ENCODE results near the gene IRGC. TPM values are rescaled to one million over a fixed set of nuclear protein-coding genes. Genes with fewer than 3 reads are reported as not detected.

Gene IRGC
- total and polyA plus RNA-seq, 8 donors = not detected

- 44 to 95% (median 80%) methylated on average over 1 of the region's 1 CpG for WGBS, 5 donors
- DNase-seq = no peak
- H3K36me3 ChIP-seq = peaks cover 0 to 33% (median 16%) of the 10 kb centered on the region in 4 donors
- H3K9me3 ChIP-seq = no peaks in the 10 kb centered on the region
- intact Hi-C loops (cut with DNase I; ENCODE audit: low total_unique reads) = no loop called here
- peaks cover 0 to 64% (median 19%) of the 10 kb centered on the region in 4 donors for H3K4me1 ChIP-seq
- TF ChIP-seq CTCF (IDR thresholded peaks at IDR 0.05) (no peak), EP300 (IDR thresholded peaks at IDR 0.05) (no peak), POLR2A (IDR thresholded peaks at IDR 0.05) (no peak), POLR2AphosphoS5 (IDR thresholded peaks at IDR 0.05) (no peak)
- no peak overlapping the region for H3K4me3 ChIP-seq
- H3K27ac ChIP-seq = peak overlapping the region in 4 of 5 donors; percentile 24 to 79 (median 56)
- H3K27me3 ChIP-seq = no peaks in the 10 kb centered on the region
Observed at GRCh38 chr19:43767818-43768217, 51.9 kb downstream of the IRGC start.

- no peak overlapping the region for H3K4me3 ChIP-seq
- WGBS, 5 donors = 34 to 57% (median 47%) methylated on average over 15 of the region's 15 CpGs
- H3K36me3 ChIP-seq = peaks cover 0 to 38% (median 16%) of the 10 kb centered on the region in 4 donors
- H3K4me1 ChIP-seq = peaks cover 0 to 62% (median 20%) of the 10 kb centered on the region in 4 donors
- H3K27ac ChIP-seq = peak overlapping the region in 4 of 5 donors; percentile 17 to 79 (median 56)
- TF ChIP-seq CTCF (IDR thresholded peaks at IDR 0.05) (no peak), POLR2A (IDR thresholded peaks at IDR 0.05) (no peak), POLR2AphosphoS5 (IDR thresholded peaks at IDR 0.05) (no peak), EP300 (IDR thresholded peaks at IDR 0.05) (no peak)
- H3K9me3 ChIP-seq = no peaks in the 10 kb centered on the region
- peak; percentile 48 to 72 for DNase-seq
- intact Hi-C loops (cut with DNase I; ENCODE audit: low total_unique reads) = no loop called here
- no peaks in the 10 kb centered on the region for H3K27me3 ChIP-seq
Observed at GRCh38 chr19:43768273-43769050, 52.6 kb downstream of the IRGC start.

DNA sequence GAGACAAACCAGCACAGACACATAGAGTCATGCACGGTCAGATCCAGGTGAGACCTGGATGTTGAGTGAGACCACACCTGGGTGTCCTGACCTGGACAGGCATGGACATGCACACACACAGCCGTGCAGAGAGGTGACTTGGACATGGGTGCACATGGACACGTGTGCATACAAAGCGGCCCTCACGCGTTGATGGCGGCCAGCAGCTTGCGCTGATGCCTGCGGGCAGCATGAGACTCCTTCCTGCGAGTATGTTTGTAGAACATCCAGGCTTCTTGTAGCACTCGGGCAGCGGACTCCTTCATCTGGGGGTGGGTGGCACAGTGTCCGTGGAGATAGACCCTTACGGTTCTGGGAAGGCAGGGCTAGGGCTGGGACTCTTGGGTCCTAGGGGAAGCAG, 53.4 kb downstream of the IRGC start:
- intact Hi-C loops (cut with DNase I; ENCODE audit: low total_unique reads) = no loop called here
- Histone ChIP-seq H3K36me3 (peaks cover 0 to 45% (median 16%) of the 10 kb centered on the region in 4 donors), H3K9me3 (no peaks in the 10 kb centered on the region), H3K4me3 (no peak overlapping the region), H3K4me1 (peaks cover 6 to 63% (median 28%) of the 10 kb centered on the region in 4 donors), H3K27ac (peak overlapping the region in 4 of 5 donors; percentile 17 to 79 (median 56)), H3K27me3 (peaks cover 0 to 4% (median 0%) of the 10 kb centered on the region in 3 donors)
- no peak for DNase-seq
- TF ChIP-seq EP300 (IDR thresholded peaks at IDR 0.05) (no peak), POLR2AphosphoS5 (IDR thresholded peaks at IDR 0.05) (no peak), CTCF (IDR thresholded peaks at IDR 0.05) (no peak), POLR2A (IDR thresholded peaks at IDR 0.05) (no peak)
- 83 to 88% (median 87%) methylated on average over 11 to 14 of the region's 14 CpGs for WGBS, 5 donors

Other genes with a start within 250 kb of the IRGC start
- 10 to 100 TPM in 1 of 5 donors, 1 to 10 TPM in 3, not detected in 1; 2.0 to 55.3 (median 8.5) TPM for gene PHLDB3, start 211.3 kb upstream of the IRGC start, total RNA-seq
- 10 to 100 TPM in 2 of 3 donors, 1 to 10 TPM in 1; 9.5 to 24.9 (median 13.9) TPM for gene PHLDB3, start 211.3 kb upstream of the IRGC start, polyA plus RNA-seq
- gene ETHE1, start 188.9 kb upstream of the IRGC start, total RNA-seq = 100 to 1,000 TPM in 1 of 5 donors, 10 to 100 TPM in 4; 43.5 to 157 (median 61.1) TPM
- gene ETHE1, start 188.9 kb upstream of the IRGC start, polyA plus RNA-seq = 10 to 100 TPM; 42.6 to 55.5 (median 42.8) TPM
- gene ZNF575, start 182.9 kb upstream of the IRGC start, total RNA-seq = 10 to 100 TPM in 1 of 5 donors, 1 to 10 TPM in 1, not detected in 3; 7.8 to 23.5 TPM
- under 1 TPM; 0.37 to 0.76 (median 0.65) TPM for gene ZNF575, start 182.9 kb upstream of the IRGC start, polyA plus RNA-seq
- gene XRCC1, start 140.5 kb upstream of the IRGC start, total RNA-seq = 10 to 100 TPM; 10.8 to 42.5 (median 16.8) TPM
- gene XRCC1, start 140.5 kb upstream of the IRGC start, polyA plus RNA-seq = 10 to 100 TPM; 13.1 to 24.3 (median 18.0) TPM
- gene PINLYP, start 140.3 kb upstream of the IRGC start, total RNA-seq = 10 to 100 TPM in 1 of 5 donors, 1 to 10 TPM in 2, under 1 TPM in 1, not detected in 1; 0.14 to 18.7 (median 4.3) TPM
- 10 to 100 TPM in 2 of 3 donors, 1 to 10 TPM in 1; 8.0 to 16.8 (median 15.7) TPM for gene PINLYP, start 140.3 kb upstream of the IRGC start, polyA plus RNA-seq
- gene IRGQ, start 119.9 kb upstream of the IRGC start, total RNA-seq = 10 to 100 TPM in 4 of 5 donors, 1 to 10 TPM in 1; 5.3 to 57.1 (median 25.3) TPM
- gene IRGQ, start 119.9 kb upstream of the IRGC start, polyA plus RNA-seq = 1 to 10 TPM; 2.0 to 4.9 (median 2.6) TPM
- 10 to 100 TPM in 3 of 5 donors, 1 to 10 TPM in 1, not detected in 1; 4.2 to 21.6 (median 15.9) TPM for gene ZNF576, start 119.5 kb upstream of the IRGC start, total RNA-seq
- gene ZNF576, start 119.5 kb upstream of the IRGC start, polyA plus RNA-seq = 10 to 100 TPM; 13.7 to 18.2 (median 14.9) TPM
- not detected for gene SRRM5, start 104.0 kb upstream of the IRGC start, total RNA-seq
- gene SRRM5, start 104.0 kb upstream of the IRGC start, polyA plus RNA-seq = under 1 TPM in 2 of 3 donors, not detected in 1; 0.45 to 0.50 TPM
- 10 to 100 TPM in 4 of 5 donors, 1 to 10 TPM in 1; 7.8 to 72.7 (median 11.2) TPM for gene ZNF428, start 96.4 kb upstream of the IRGC start, total RNA-seq
- 10 to 100 TPM; 30.9 to 47.9 (median 42.8) TPM for gene ZNF428, start 96.4 kb upstream of the IRGC start, polyA plus RNA-seq
- 1 to 10 TPM in 4 of 5 donors, not detected in 1; 4.9 to 8.6 (median 6.2) TPM for gene CADM4, start 76.2 kb upstream of the IRGC start, total RNA-seq
- 10 to 100 TPM in 1 of 3 donors, 1 to 10 TPM in 2; 5.0 to 14.2 (median 8.9) TPM for gene CADM4, start 76.2 kb upstream of the IRGC start, polyA plus RNA-seq
- gene PLAUR, start 45.9 kb upstream of the IRGC start, total RNA-seq = 10 to 100 TPM in 4 of 5 donors, 1 to 10 TPM in 1; 2.0 to 57.2 (median 26.1) TPM
- gene PLAUR, start 45.9 kb upstream of the IRGC start, polyA plus RNA-seq = 10 to 100 TPM in 2 of 3 donors, 1 to 10 TPM in 1; 9.1 to 35.9 (median 31.1) TPM
- 10 to 100 TPM in 3 of 5 donors, 1 to 10 TPM in 2; 3.5 to 59.4 (median 11.3) TPM for gene SMG9, start 38.9 kb downstream of the IRGC start, total RNA-seq
- 10 to 100 TPM; 11.8 to 27.9 (median 22.1) TPM for gene SMG9, start 38.9 kb downstream of the IRGC start, polyA plus RNA-seq
- 100 to 1,000 TPM in 1 of 5 donors, 10 to 100 TPM in 3, 1 to 10 TPM in 1; 3.1 to 222 (median 32.7) TPM for gene KCNN4, start 64.9 kb downstream of the IRGC start, total RNA-seq
- gene KCNN4, start 64.9 kb downstream of the IRGC start, polyA plus RNA-seq = 10 to 100 TPM in 1 of 3 donors, 1 to 10 TPM in 2; 7.6 to 22.4 (median 8.6) TPM
- under 1 TPM in 1 of 5 donors, not detected in 4; 0.43 TPM for gene LYPD5, start 86.4 kb downstream of the IRGC start, total RNA-seq
- 1 to 10 TPM in 2 of 3 donors, under 1 TPM in 1; 0.61 to 3.9 (median 2.6) TPM for gene LYPD5, start 86.4 kb downstream of the IRGC start, polyA plus RNA-seq
- 10 to 100 TPM in 2 of 5 donors, 1 to 10 TPM in 2, not detected in 1; 4.2 to 46.6 (median 7.8) TPM for gene ZNF283, start 111.2 kb downstream of the IRGC start, total RNA-seq
- gene ZNF283, start 111.2 kb downstream of the IRGC start, polyA plus RNA-seq = 1 to 10 TPM in 2 of 3 donors, under 1 TPM in 1; 0.61 to 2.2 (median 1.3) TPM
- 1 to 10 TPM in 1 of 5 donors, under 1 TPM in 1, not detected in 3; 0.29 to 1.3 TPM for gene ZNF404, start 167.9 kb downstream of the IRGC start, total RNA-seq
- 1 to 10 TPM in 1 of 3 donors, under 1 TPM in 2; 0.61 to 5.8 (median 0.93) TPM for gene ZNF404, start 167.9 kb downstream of the IRGC start, polyA plus RNA-seq
- 10 to 100 TPM in 1 of 5 donors, 1 to 10 TPM in 3, under 1 TPM in 1; 0.89 to 17.1 (median 8.1) TPM for gene ZNF45, start 219.2 kb downstream of the IRGC start, total RNA-seq
- 1 to 10 TPM; 3.3 to 4.9 (median 3.7) TPM for gene ZNF45, start 219.2 kb downstream of the IRGC start, polyA plus RNA-seq
- gene ZNF221, start 235.2 kb downstream of the IRGC start, total RNA-seq = 10 to 100 TPM in 1 of 5 donors, 1 to 10 TPM in 3, not detected in 1; 1.4 to 12.1 (median 7.0) TPM
- under 1 TPM; 0.31 to 0.76 (median 0.40) TPM for gene ZNF221, start 235.2 kb downstream of the IRGC start, polyA plus RNA-seq

Data from stomach (tissue), 9 donors.